Transverse colon (tissue), 3 donors: ENCODE results near the gene FCHSD2.

Experiments
- POLR2A ChIP-seq: fragments of 450-650 bp; IDR thresholded peaks from one replicate; pipeline ENCODE4 v1.6.1; 2016; ENCODE audit warnings: antibody characterized with exemption, mild to moderate bottlenecking, moderate library complexity
- TF ChIP-seq, protein P1 (sequence below), 5 experiments: fragments of 200-600 bp in 3 of 5; fragments of 450-650 bp in 2 of 5; sonication (generic) in 3 of 5; IDR thresholded peaks; 1 replicate in 2 of 5; 2 replicates in 3 of 5; pipeline ENCODE4 v1.5.1; 2016 to 2017; ENCODE audit warnings: antibody characterized with exemption in 5 of 5, inconsistent platforms in 3 of 5, mild to moderate bottlenecking in 2 of 5, moderate library complexity in 1 of 5

GRCh38 chr11:73177778-73178539 is 35.8 kb upstream of the FCHSD2 start:
- TF ChIP-seq POLR2A: no peak
- TF ChIP-seq, protein P1, sequence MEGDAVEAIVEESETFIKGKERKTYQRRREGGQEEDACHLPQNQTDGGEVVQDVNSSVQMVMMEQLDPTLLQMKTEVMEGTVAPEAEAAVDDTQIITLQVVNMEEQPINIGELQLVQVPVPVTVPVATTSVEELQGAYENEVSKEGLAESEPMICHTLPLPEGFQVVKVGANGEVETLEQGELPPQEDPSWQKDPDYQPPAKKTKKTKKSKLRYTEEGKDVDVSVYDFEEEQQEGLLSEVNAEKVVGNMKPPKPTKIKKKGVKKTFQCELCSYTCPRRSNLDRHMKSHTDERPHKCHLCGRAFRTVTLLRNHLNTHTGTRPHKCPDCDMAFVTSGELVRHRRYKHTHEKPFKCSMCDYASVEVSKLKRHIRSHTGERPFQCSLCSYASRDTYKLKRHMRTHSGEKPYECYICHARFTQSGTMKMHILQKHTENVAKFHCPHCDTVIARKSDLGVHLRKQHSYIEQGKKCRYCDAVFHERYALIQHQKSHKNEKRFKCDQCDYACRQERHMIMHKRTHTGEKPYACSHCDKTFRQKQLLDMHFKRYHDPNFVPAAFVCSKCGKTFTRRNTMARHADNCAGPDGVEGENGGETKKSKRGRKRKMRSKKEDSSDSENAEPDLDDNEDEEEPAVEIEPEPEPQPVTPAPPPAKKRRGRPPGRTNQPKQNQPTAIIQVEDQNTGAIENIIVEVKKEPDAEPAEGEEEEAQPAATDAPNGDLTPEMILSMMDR (IDR thresholded peaks at IDR 0.05): peak; percentile 65 to 88 (median 78)
